ENCODE measurements around the gene SLC35F4. TPM values are rescaled to one million over a fixed set of nuclear protein-coding genes. Genes with fewer than 3 reads are reported as not detected.

The SLC35F4 gene
- total and polyA plus RNA-seq, 10 of the 15 experiments (the other 5 are each of a cell fraction or from before 2014, with no cell fraction given) = 0.06 to 0.30 TPM; not detected in 8

GRCh38 chr14:57749267-57749666, 116.6 kb downstream of the SLC35F4 start:
- H3K4me3 ChIP-seq = no peak overlapping the region
- BruUV-seq (replicated peaks) = no TSS peak
- no peak overlapping the region for H3K27ac ChIP-seq (ENCODE audit: control insufficient read depth, insufficient read depth)
- no peak overlapping the region for H2AFZ ChIP-seq (ENCODE audit: control insufficient read depth, low read depth, low read length)
- DNase-seq (ENCODE audit: low read depth, low spot score) = no peak
- no peak for FAIRE-seq
- intact Hi-C loops (cut with micrococcal nuclease; ENCODE audit: unreplicated experiment) (no loop called here), in situ Hi-C loops (cut with MboI) (no loop called here)
- no peak overlapping the region for H3K4me2 ChIP-seq (ENCODE audit: control insufficient read depth, insufficient read depth)
- no peak for TF ChIP-seq ATF7 (IDR thresholded peaks at IDR 0.05; ENCODE audit: low read depth)
- no peak for TF ChIP-seq ATF3 (IDR thresholded peaks at IDR 0.05; ENCODE audit: borderline replicate concordance, extremely low read depth, low read depth, low read length)
- TF ChIP-seq RB1 (IDR thresholded peaks at IDR 0.05; ENCODE audit: borderline replicate concordance) = no peak
- no peak for TF ChIP-seq JUND (IDR thresholded peaks at IDR 0.05; ENCODE audit: low read depth, low read length)
- H4K20me1 ChIP-seq (ENCODE audit: control insufficient read depth, insufficient read depth) = no peaks in the 10 kb centered on the region
- ATAC-seq = no peak
- H3K4me1 ChIP-seq (ENCODE audit: control insufficient read depth, insufficient read depth, low read length) = no peaks in the 10 kb centered on the region
- H3K9me3 ChIP-seq (replicated peaks; ENCODE audit: control insufficient read depth, insufficient read depth, low read length) = no peaks in the 10 kb centered on the region
- 13% methylated on average over 3 of the region's 3 CpGs for WGBS (ENCODE audit: insufficient coverage, insufficient replicate concordance, low lambda C conversion rate, missing lambda C conversion rate)
- H3K36me3 ChIP-seq (ENCODE audit: control insufficient read depth in 2 of 2, insufficient read depth in 2 of 2, low read length in 1 of 2) = no peaks in the 10 kb centered on the region
- H3K27me3 ChIP-seq (replicated peaks in 1 of 2; ENCODE audit: control insufficient read depth in 2 of 2, insufficient read depth in 2 of 2, low read length in 1 of 2) = no peaks in the 10 kb centered on the region
- ChIA-PET POLR2A (no interaction called here), SMC1A (ENCODE audit: uncharacterized antibody, unreplicated experiment) (no interaction called here), RAD21 (ENCODE audit: unreplicated experiment) (no interaction called here), CTCF (interaction anchor here (1.7 kb wide), 1 partner anchor 17 kb away, joined by 4 read pairs; no protein-coding TSS in a partner anchor)
- no peaks in the 10 kb centered on the region for H3K79me2 ChIP-seq (ENCODE audit: control insufficient read depth, insufficient read depth, low read length)
- no peak overlapping the region for H3K9ac ChIP-seq (ENCODE audit: control insufficient read depth, insufficient read depth, low read length)

GRCh38 chr14:57748279-57748678, 117.6 kb downstream of the SLC35F4 start:
- ChIA-PET CTCF (interaction anchor here (1.7 kb wide), 1 partner anchor 16 kb away, joined by 4 read pairs; no protein-coding TSS in a partner anchor), SMC1A (ENCODE audit: uncharacterized antibody, unreplicated experiment) (no interaction called here), POLR2A (no interaction called here), RAD21 (ENCODE audit: unreplicated experiment) (no interaction called here)
- Histone ChIP-seq H3K27me3 (replicated peaks in 1 of 2; ENCODE audit: control insufficient read depth in 2 of 2, insufficient read depth in 2 of 2, low read length in 1 of 2) (no peaks in the 10 kb centered on the region), H3K79me2 (ENCODE audit: control insufficient read depth, insufficient read depth, low read length) (no peaks in the 10 kb centered on the region), H3K4me2 (ENCODE audit: control insufficient read depth, insufficient read depth) (no peak overlapping the region), H3K36me3 (ENCODE audit: control insufficient read depth in 2 of 2, insufficient read depth in 2 of 2, low read length in 1 of 2) (no peaks in the 10 kb centered on the region), H2AFZ (ENCODE audit: control insufficient read depth, low read depth, low read length) (no peak overlapping the region), H3K9ac (ENCODE audit: control insufficient read depth, insufficient read depth, low read length) (no peak overlapping the region), H3K4me1 (ENCODE audit: control insufficient read depth, insufficient read depth, low read length) (no peaks in the 10 kb centered on the region), H3K9me3 (replicated peaks; ENCODE audit: control insufficient read depth, insufficient read depth, low read length) (no peaks in the 10 kb centered on the region), H3K4me3 (no peak overlapping the region), H4K20me1 (ENCODE audit: control insufficient read depth, insufficient read depth) (no peaks in the 10 kb centered on the region), H3K27ac (ENCODE audit: control insufficient read depth, insufficient read depth) (no peak overlapping the region)
- TF ChIP-seq HDGF (IDR thresholded peaks at IDR 0.05) (no peak), SKIL (IDR thresholded peaks at IDR 0.05; ENCODE audit: low read depth, poor library complexity, severe bottlenecking) (no peak), E2F4 (IDR thresholded peaks at IDR 0.05; ENCODE audit: low read depth, low read length) (no peak), SUZ12 (IDR thresholded peaks at IDR 0.05; ENCODE audit: unreplicated experiment) (no peak), KAT2A (conservative IDR thresholded peaks at IDR 0.05; ENCODE audit: control insufficient read depth, low read depth, low read length) (no peak)
- 43% methylated on average over 1 of the region's 1 CpG for WGBS (ENCODE audit: insufficient coverage, insufficient replicate concordance, low lambda C conversion rate, missing lambda C conversion rate)
- DNase-seq (ENCODE audit: low read depth, low spot score) (no peak), FAIRE-seq (no peak), ATAC-seq (no peak)
- in situ Hi-C loops (cut with MboI) (no loop called here), intact Hi-C loops (cut with micrococcal nuclease; ENCODE audit: unreplicated experiment) (no loop called here)
- no TSS peak for BruUV-seq (replicated peaks)
